ENCODE measurements around the gene CTBP1. TPM values are rescaled to one million over a fixed set of nuclear protein-coding genes. Genes with fewer than 3 reads are reported as not detected.

CTBP1 gene
- total and polyA plus RNA-seq, 2 of the 8 experiments (the other 6 are each of a cell fraction or from before 2014, with no cell fraction given), result 128 to 185 TPM

DNA sequence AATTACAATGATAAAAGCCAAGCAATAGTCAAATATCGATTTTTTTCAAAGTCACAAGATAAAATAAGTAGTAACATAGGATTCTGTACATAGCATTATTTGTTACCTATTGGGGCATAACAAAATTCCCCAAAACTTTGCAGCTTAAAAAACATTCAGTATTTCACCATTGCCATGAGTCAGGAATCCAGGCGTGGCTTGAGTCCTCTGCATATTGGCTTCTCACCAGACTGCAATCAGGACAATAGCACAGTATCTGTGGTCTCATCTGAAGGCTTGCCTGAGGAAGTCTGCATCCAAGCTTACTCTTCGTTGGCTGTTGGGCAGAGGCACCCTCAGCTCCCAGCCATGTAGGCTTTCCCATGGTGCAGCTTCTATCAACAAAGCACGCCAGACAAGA is 6.2 kb upstream of the CTBP1 start:
- no peaks in the 10 kb centered on the region for H3K79me2 ChIP-seq (ENCODE audit: control insufficient read depth in 1 of 2, insufficient read depth in 2 of 2, low read length in 2 of 2)
- H4K5ac ChIP-seq (ENCODE audit: insufficient read length, low read depth, low read length), result no peak overlapping the region
- H3K23me2 ChIP-seq (ENCODE audit: low read depth, low read length), result no peaks in the 10 kb centered on the region
- no peak overlapping the region for H2BK12ac ChIP-seq (ENCODE audit: low read depth, low read length)
- no peak overlapping the region for H3K18ac ChIP-seq (ENCODE audit: extremely low read depth, low read length)
- no peak overlapping the region for H2AFZ ChIP-seq (ENCODE audit: low read length)
- 84% methylated on average over 4 of the region's 4 CpGs; no CpG with 5 or more reads in 1 of the 2 experiments for WGBS, 2 experiments (ENCODE audit: extremely low coverage in 1 of 2, insufficient coverage in 1 of 2, insufficient read length in 1 of 2, insufficient replicate concordance in 2 of 2, low coverage in 1 of 2, low lambda C conversion rate in 2 of 2, missing lambda C conversion rate in 1 of 2)
- H3K9ac ChIP-seq (replicated peaks in 1 of 4; ENCODE audit: extremely low read depth in 1 of 4, low read depth in 3 of 4, low read length in 3 of 4), result no peak overlapping the region
- H3K27me3 ChIP-seq (replicated peaks in 1 of 4; ENCODE audit: control insufficient read depth in 3 of 4, extremely low read depth in 1 of 4, insufficient read depth in 3 of 4, low read length in 3 of 4), result peaks cover 0 to 2% (median 0%) of the 10 kb centered on the region in 4 experiments; a peak in 2 of 7 replicates
- no peak overlapping the region for H3K4ac ChIP-seq (replicated peaks; ENCODE audit: insufficient read length, low read depth, low read length)
- no peaks in the 10 kb centered on the region for H4K20me1 ChIP-seq (replicated peaks in 1 of 2; ENCODE audit: control insufficient read depth in 1 of 2, insufficient read depth in 2 of 2, low read length in 2 of 2)
- FAIRE-seq (no peak), DNase-seq (ENCODE audit: low read depth in 1 of 2, low spot score in 2 of 2) (no peak)
- H3K36me3 ChIP-seq (ENCODE audit: control insufficient read depth in 2 of 4, insufficient read depth in 4 of 4, low read length in 3 of 4), result peaks cover 0 to 20% (median 6%) of the 10 kb centered on the region in 4 experiments; a peak in 3 of 8 replicates
- H3K4me2 ChIP-seq (ENCODE audit: insufficient read depth in 1 of 2, low read depth in 2 of 2, low read length in 2 of 2), result no peak overlapping the region
- H2BK15ac ChIP-seq (ENCODE audit: low read length), result no peak overlapping the region
- H2BK5ac ChIP-seq (ENCODE audit: low read depth, low read length), result no peak overlapping the region
- H4K8ac ChIP-seq (ENCODE audit: extremely low read depth, insufficient read depth, low read length), result no peak overlapping the region
- H3K23ac ChIP-seq (ENCODE audit: insufficient read length), result no peak overlapping the region
- CTCF ChIA-PET (ENCODE audit: partially characterized antibody), result interaction anchor here (0.8 to 1.2 kb wide), 2 partner anchors 14 to 98 kb away, joined by 3 read pairs; no protein-coding TSS in a partner anchor
- H3K56ac ChIP-seq (replicated peaks; ENCODE audit: insufficient read length, low read depth, low read length), result no peak overlapping the region
- POLR2A ChIA-PET (ENCODE audit: partially characterized antibody), result interaction anchor here (1.6 kb wide), 1 partner anchor 10 kb away, joined by 4 read pairs; no protein-coding TSS in a partner anchor
- H3K4me1 ChIP-seq (replicated peaks in 1 of 4; ENCODE audit: control insufficient read depth in 3 of 4, insufficient read depth in 4 of 4, low read length in 3 of 4), result peaks cover 0 to 1% (median 0%) of the 10 kb centered on the region in 4 experiments; a peak in 1 of 7 replicates
- H3K27ac ChIP-seq (ENCODE audit: low read depth, low read length), result no peak overlapping the region
- no peak overlapping the region for H3K14ac ChIP-seq (ENCODE audit: insufficient read length)
- no peak overlapping the region for H2AK5ac ChIP-seq (ENCODE audit: low read depth, low read length)
- no peak overlapping the region for H4K91ac ChIP-seq (replicated peaks; ENCODE audit: insufficient read length, low read length)
- no peak overlapping the region for H2BK20ac ChIP-seq (ENCODE audit: low read length)
- TF ChIP-seq ATF2 (IDR thresholded peaks at IDR 0.05; ENCODE audit: low read length) (no peak), CREB1 (IDR thresholded peaks at IDR 0.05) (no peak), CBX5 (IDR thresholded peaks at IDR 0.05; ENCODE audit: low read depth, low read length) (no peak), SAP30 (IDR thresholded peaks at IDR 0.05; ENCODE audit: insufficient read depth, insufficient replicate concordance, low read length) (no peak), CTBP2 (IDR thresholded peaks at IDR 0.05; ENCODE audit: borderline replicate concordance, insufficient read depth, insufficient read length, low read length) (no peak), GABPA (IDR thresholded peaks at IDR 0.05; ENCODE audit: borderline replicate concordance, insufficient read depth, low read length) (no peak), ZNF274 (IDR thresholded peaks at IDR 0.05; ENCODE audit: borderline replicate concordance, extremely low read depth, low read length) (no peak), RXRA (IDR thresholded peaks at IDR 0.05; ENCODE audit: insufficient read depth, low read depth, low read length) (no peak), SUZ12 (IDR thresholded peaks at IDR 0.05; ENCODE audit: low read length) (no peak), TCF12 (IDR thresholded peaks at IDR 0.05; ENCODE audit: low read depth, low read length) (no peak), CEBPB (IDR thresholded peaks at IDR 0.05; ENCODE audit: low read depth, low read length) (no peak)
- TF ChIP-seq, protein P1, sequence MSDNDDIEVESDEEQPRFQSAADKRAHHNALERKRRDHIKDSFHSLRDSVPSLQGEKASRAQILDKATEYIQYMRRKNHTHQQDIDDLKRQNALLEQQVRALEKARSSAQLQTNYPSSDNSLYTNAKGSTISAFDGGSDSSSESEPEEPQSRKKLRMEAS (IDR thresholded peaks at IDR 0.05), result no peak
- no peak overlapping the region for H3K4me3 ChIP-seq (ENCODE audit: extremely low read depth in 1 of 4, insufficient read depth in 2 of 4, low read depth in 3 of 4, low read length in 4 of 4)
- no peaks in the 10 kb centered on the region for H3K79me1 ChIP-seq (ENCODE audit: low read depth, low read length)
- peaks cover 38 to 40% of the 10 kb centered on the region in 2 experiments for H3K9me3 ChIP-seq (ENCODE audit: insufficient read depth in 2 of 2, low read depth in 1 of 2, low read length in 1 of 2)
- H2BK120ac ChIP-seq (replicated peaks; ENCODE audit: low read depth, low read length), result no peak overlapping the region
